GM23338 (cell line): ENCODE results near the gene VPS37C. TPM values are rescaled to one million over a fixed set of nuclear protein-coding genes. Genes with fewer than 3 reads are reported as not detected.

Experiments
- ATAC-seq: fragments of 200-7000 bp; cut with Tn5 transposase; 3 replicates; pipeline ENCODE4 v1.9.1; 2020
- DNase-seq: peaks from one replicate; pipeline ENCODE4 v3.0.0-alpha.2; 2015; ENCODE audit warnings: low spot score
- H2AFZ ChIP-seq: fragments of 200-600 bp; sonication (generic); 2 replicates; pipeline ENCODE4 v1.8.0; 2016; ENCODE audit warnings: antibody characterized with exemption, mild to moderate bottlenecking, moderate library complexity
- H3F3A ChIP-seq: fragments of 200-600 bp; sonication (generic); replicated peaks from 2 replicates; pipeline ENCODE4 v1.8.0; 2017; ENCODE audit warnings: antibody characterized with exemption, mixed run types, low read depth
- H3K27ac ChIP-seq: fragments of 200-600 bp; sonication (generic); 2 replicates; pipeline ENCODE4 v1.6.1; 2016; ENCODE audit warnings: low read depth
- H3K27me3 ChIP-seq: fragments of 200-600 bp; sonication (generic); 2 replicates; pipeline ENCODE4 v1.8.0; 2016; ENCODE audit warnings: mild to moderate bottlenecking, mixed run types, moderate library complexity; ENCODE audit not compliant: insufficient read depth
- H3K36me3 ChIP-seq: fragments of 200-600 bp; sonication (generic); 2 replicates; pipeline ENCODE4 v1.8.0; 2016; ENCODE audit warnings: mild to moderate bottlenecking; ENCODE audit not compliant: insufficient read depth
- H3K4me1 ChIP-seq: fragments of 200-600 bp; sonication (generic); 2 replicates; pipeline ENCODE4 v1.8.0; 2016; ENCODE audit warnings: mild to moderate bottlenecking, moderate library complexity; ENCODE audit not compliant: insufficient read depth
- H3K4me2 ChIP-seq: fragments of 200-600 bp; sonication (generic); 2 replicates; pipeline ENCODE4 v1.7.1; 2017; ENCODE audit warnings: mixed run types
- H3K4me3 ChIP-seq: fragments of 200-600 bp; sonication (generic); 2 replicates; pipeline ENCODE4 v1.6.1; 2016; ENCODE audit warnings: mixed run types
- H3K79me2 ChIP-seq: fragments of 200-600 bp; sonication (generic); replicated peaks from 2 replicates; pipeline ENCODE4 v1.8.0; 2017; ENCODE audit warnings: mild to moderate bottlenecking; ENCODE audit not compliant: insufficient read depth
- H3K9me2 ChIP-seq: fragments of 200-600 bp; sonication (generic); 2 replicates; pipeline ENCODE4 v1.8.0; 2017; ENCODE audit not compliant: insufficient read depth
- H4K20me1 ChIP-seq: fragments of 200-600 bp; sonication (generic); replicated peaks from 2 replicates; pipeline ENCODE4 v1.8.0; 2017; ENCODE audit warnings: mild to moderate bottlenecking; ENCODE audit not compliant: insufficient read depth
- H3K27ac Mint-ChIP-seq: 2 replicates; pipeline ENCODE4 v1.8.0; 2020; ENCODE audit warnings: inconsistent platforms, mild to moderate bottlenecking, moderate library complexity, mixed read lengths
- H3K27me3 Mint-ChIP-seq: 3 replicates; pipeline ENCODE4 v1.8.0; 2022; ENCODE audit warnings: low read depth, mild to moderate bottlenecking, moderate library complexity, mixed read lengths, inconsistent platforms; ENCODE audit not compliant: insufficient read depth, poor library complexity
- H3K36me3 Mint-ChIP-seq: 3 replicates; pipeline ENCODE4 v1.8.0; 2021; ENCODE audit warnings: low read depth, mild to moderate bottlenecking, inconsistent platforms, moderate library complexity, mixed read lengths
- H3K4me1 Mint-ChIP-seq: 3 replicates; pipeline ENCODE4 v1.8.0; 2020; ENCODE audit warnings: mild to moderate bottlenecking, inconsistent platforms, mixed read lengths
- H3K4me3 Mint-ChIP-seq: 3 replicates; pipeline ENCODE4 v1.8.0; 2021; ENCODE audit warnings: moderate library complexity, mild to moderate bottlenecking, inconsistent platforms, mixed read lengths
- H3K9me3 Mint-ChIP-seq: 3 replicates; pipeline ENCODE4 v1.8.0; 2020; ENCODE audit warnings: moderate library complexity, mild to moderate bottlenecking, inconsistent platforms, mixed read lengths
- CREB1 ChIP-seq: fragments of 250-450 bp; sonication (Bioruptor Pico); IDR thresholded peaks from 2 replicates; pipeline ENCODE4 v1.5.0; 2020; ENCODE audit warnings: low read depth, mild to moderate bottlenecking, moderate library complexity
- EZH2 ChIP-seq: fragments of 200-600 bp; sonication (generic); IDR thresholded peaks from one replicate; pipeline ENCODE4 v1.8.0; 2017; ENCODE audit warnings: antibody characterized with exemption, mild to moderate bottlenecking, low read depth; ENCODE audit not compliant: unreplicated experiment
- EZH2phosphoT487 ChIP-seq: fragments of 200-600 bp; sonication (generic); IDR thresholded peaks from one replicate; pipeline ENCODE4 v1.8.1; 2018; ENCODE audit warnings: antibody characterized with exemption; ENCODE audit not compliant: unreplicated experiment
- JUNB ChIP-seq: IDR thresholded peaks from one replicate; pipeline ENCODE4 v1.6.1; 2016; ENCODE audit warnings: antibody characterized with exemption; ENCODE audit not compliant: unreplicated experiment
- NANOG ChIP-seq: IDR thresholded peaks from 2 replicates; pipeline ENCODE4 v1.6.1; 2016; ENCODE audit warnings: antibody characterized with exemption, borderline replicate concordance
- POLR2AphosphoS5 ChIP-seq: IDR thresholded peaks from 2 replicates; pipeline ENCODE4 v1.6.1; 2016; ENCODE audit warnings: antibody characterized with exemption, low read depth
- REST ChIP-seq: IDR thresholded peaks from one replicate; pipeline ENCODE4 v1.6.1; 2018; ENCODE audit warnings: antibody characterized with exemption; ENCODE audit not compliant: unreplicated experiment
- STAT1 ChIP-seq: IDR thresholded peaks from one replicate; pipeline ENCODE4 v1.6.1; 2016; ENCODE audit warnings: antibody characterized with exemption; ENCODE audit not compliant: unreplicated experiment
- ZNF114 ChIP-seq: fragments of 250-450 bp; sonication (Bioruptor Pico); IDR thresholded peaks from 2 replicates; pipeline ENCODE4 v1.5.0; 2020; ENCODE audit warnings: mild to moderate bottlenecking, moderate library complexity
- ZNF331 ChIP-seq: fragments of 250-450 bp; sonication (Bioruptor Pico); IDR thresholded peaks from 2 replicates; pipeline ENCODE4 v1.5.0; 2020; ENCODE audit warnings: low read depth, mild to moderate bottlenecking, moderate library complexity
- polyA plus RNA-seq: library from polyadenylated mRNA; unstranded; fragments of >200 nt; fragmentation: Nextera tagmentation; extraction: Ambion mirVana; gene quantifications from 2 replicates; pipeline ENCODE4 v1.2.1, GENCODE V29; 2016
- total RNA-seq: library from RNA; depleted of rRNA; stranded (reverse); fragments of >200 nt; shearing (Covaris generic); gene quantifications from 2 replicates; pipeline ENCODE4 v1.2.3, GENCODE V29; 2014
- TF ChIP-seq, protein P1 (sequence below): IDR thresholded peaks from 2 replicates; pipeline ENCODE4 v1.6.1; 2016; ENCODE audit warnings: antibody characterized with exemption
- TF ChIP-seq, protein P2 (sequence below): fragments of 250-450 bp; sonication (Bioruptor Pico); IDR thresholded peaks from 2 replicates; pipeline ENCODE4 v1.5.0; 2020; ENCODE audit warnings: mild to moderate bottlenecking, moderate library complexity
- TF ChIP-seq, protein P3 (sequence below), 2 experiments: fragments of 200-600 bp in 1 of 2; sonication (generic) in 1 of 2; conservative IDR thresholded peaks; 2 replicates each; pipeline versions ENCODE4 v1.5.1 to v1.6.1; 2016 to 2017; ENCODE audit warnings: antibody characterized with exemption in 2 of 2, low read depth in 2 of 2, mild to moderate bottlenecking in 2 of 2, moderate library complexity in 1 of 2

VPS37C gene
- total and polyA plus RNA-seq, 2 experiments from 2014 or later, result 8.8 to 19.4 TPM

GRCh38 chr11:61134801-61135257, 26.4 kb downstream of the VPS37C start:
- ATAC-seq (no peak), DNase-seq (no peak)
- H3K36me3 ChIP-seq, result no peaks in the 10 kb centered on the region
- H3K27me3 ChIP-seq, result no peaks in the 10 kb centered on the region
- H3K4me3 ChIP-seq, result no peak overlapping the region
- H3K4me2 ChIP-seq, result peak overlapping the region; percentile 26; the same call in 1 of the 2 replicates
- H2AFZ ChIP-seq, result no peak overlapping the region
- Mint-ChIP-seq H3K4me1 (peaks cover 27% of the 10 kb centered on the region), H3K27me3 (peaks cover 7% of the 10 kb centered on the region), H3K4me3 (no peak overlapping the region), H3K9me3 (no peaks in the 10 kb centered on the region), H3K36me3 (peaks cover 14% of the 10 kb centered on the region), H3K27ac (no peak overlapping the region)
- no peak overlapping the region for H3K27ac ChIP-seq
- peaks cover 8% of the 10 kb centered on the region; the same call in 1 of the 2 replicates for H4K20me1 ChIP-seq
- H3K79me2 ChIP-seq, result no peaks in the 10 kb centered on the region; the same call in 1 of the 2 replicates
- H3K9me2 ChIP-seq, result no peaks in the 10 kb centered on the region
- no peak for TF ChIP-seq CREB1 (CRISPR knock-in tag)
- no peak for TF ChIP-seq EZH2
- TF ChIP-seq REST, result no peak
- no peak for TF ChIP-seq STAT1
- no peak for TF ChIP-seq POLR2AphosphoS5
- no peak for TF ChIP-seq ZNF114 (CRISPR knock-in tag)
- TF ChIP-seq ZNF331 (CRISPR knock-in tag), result no peak
- TF ChIP-seq, protein P1, sequence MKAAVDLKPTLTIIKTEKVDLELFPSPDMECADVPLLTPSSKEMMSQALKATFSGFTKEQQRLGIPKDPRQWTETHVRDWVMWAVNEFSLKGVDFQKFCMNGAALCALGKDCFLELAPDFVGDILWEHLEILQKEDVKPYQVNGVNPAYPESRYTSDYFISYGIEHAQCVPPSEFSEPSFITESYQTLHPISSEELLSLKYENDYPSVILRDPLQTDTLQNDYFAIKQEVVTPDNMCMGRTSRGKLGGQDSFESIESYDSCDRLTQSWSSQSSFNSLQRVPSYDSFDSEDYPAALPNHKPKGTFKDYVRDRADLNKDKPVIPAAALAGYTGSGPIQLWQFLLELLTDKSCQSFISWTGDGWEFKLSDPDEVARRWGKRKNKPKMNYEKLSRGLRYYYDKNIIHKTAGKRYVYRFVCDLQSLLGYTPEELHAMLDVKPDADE, result no peak
- TF ChIP-seq, protein P2, sequence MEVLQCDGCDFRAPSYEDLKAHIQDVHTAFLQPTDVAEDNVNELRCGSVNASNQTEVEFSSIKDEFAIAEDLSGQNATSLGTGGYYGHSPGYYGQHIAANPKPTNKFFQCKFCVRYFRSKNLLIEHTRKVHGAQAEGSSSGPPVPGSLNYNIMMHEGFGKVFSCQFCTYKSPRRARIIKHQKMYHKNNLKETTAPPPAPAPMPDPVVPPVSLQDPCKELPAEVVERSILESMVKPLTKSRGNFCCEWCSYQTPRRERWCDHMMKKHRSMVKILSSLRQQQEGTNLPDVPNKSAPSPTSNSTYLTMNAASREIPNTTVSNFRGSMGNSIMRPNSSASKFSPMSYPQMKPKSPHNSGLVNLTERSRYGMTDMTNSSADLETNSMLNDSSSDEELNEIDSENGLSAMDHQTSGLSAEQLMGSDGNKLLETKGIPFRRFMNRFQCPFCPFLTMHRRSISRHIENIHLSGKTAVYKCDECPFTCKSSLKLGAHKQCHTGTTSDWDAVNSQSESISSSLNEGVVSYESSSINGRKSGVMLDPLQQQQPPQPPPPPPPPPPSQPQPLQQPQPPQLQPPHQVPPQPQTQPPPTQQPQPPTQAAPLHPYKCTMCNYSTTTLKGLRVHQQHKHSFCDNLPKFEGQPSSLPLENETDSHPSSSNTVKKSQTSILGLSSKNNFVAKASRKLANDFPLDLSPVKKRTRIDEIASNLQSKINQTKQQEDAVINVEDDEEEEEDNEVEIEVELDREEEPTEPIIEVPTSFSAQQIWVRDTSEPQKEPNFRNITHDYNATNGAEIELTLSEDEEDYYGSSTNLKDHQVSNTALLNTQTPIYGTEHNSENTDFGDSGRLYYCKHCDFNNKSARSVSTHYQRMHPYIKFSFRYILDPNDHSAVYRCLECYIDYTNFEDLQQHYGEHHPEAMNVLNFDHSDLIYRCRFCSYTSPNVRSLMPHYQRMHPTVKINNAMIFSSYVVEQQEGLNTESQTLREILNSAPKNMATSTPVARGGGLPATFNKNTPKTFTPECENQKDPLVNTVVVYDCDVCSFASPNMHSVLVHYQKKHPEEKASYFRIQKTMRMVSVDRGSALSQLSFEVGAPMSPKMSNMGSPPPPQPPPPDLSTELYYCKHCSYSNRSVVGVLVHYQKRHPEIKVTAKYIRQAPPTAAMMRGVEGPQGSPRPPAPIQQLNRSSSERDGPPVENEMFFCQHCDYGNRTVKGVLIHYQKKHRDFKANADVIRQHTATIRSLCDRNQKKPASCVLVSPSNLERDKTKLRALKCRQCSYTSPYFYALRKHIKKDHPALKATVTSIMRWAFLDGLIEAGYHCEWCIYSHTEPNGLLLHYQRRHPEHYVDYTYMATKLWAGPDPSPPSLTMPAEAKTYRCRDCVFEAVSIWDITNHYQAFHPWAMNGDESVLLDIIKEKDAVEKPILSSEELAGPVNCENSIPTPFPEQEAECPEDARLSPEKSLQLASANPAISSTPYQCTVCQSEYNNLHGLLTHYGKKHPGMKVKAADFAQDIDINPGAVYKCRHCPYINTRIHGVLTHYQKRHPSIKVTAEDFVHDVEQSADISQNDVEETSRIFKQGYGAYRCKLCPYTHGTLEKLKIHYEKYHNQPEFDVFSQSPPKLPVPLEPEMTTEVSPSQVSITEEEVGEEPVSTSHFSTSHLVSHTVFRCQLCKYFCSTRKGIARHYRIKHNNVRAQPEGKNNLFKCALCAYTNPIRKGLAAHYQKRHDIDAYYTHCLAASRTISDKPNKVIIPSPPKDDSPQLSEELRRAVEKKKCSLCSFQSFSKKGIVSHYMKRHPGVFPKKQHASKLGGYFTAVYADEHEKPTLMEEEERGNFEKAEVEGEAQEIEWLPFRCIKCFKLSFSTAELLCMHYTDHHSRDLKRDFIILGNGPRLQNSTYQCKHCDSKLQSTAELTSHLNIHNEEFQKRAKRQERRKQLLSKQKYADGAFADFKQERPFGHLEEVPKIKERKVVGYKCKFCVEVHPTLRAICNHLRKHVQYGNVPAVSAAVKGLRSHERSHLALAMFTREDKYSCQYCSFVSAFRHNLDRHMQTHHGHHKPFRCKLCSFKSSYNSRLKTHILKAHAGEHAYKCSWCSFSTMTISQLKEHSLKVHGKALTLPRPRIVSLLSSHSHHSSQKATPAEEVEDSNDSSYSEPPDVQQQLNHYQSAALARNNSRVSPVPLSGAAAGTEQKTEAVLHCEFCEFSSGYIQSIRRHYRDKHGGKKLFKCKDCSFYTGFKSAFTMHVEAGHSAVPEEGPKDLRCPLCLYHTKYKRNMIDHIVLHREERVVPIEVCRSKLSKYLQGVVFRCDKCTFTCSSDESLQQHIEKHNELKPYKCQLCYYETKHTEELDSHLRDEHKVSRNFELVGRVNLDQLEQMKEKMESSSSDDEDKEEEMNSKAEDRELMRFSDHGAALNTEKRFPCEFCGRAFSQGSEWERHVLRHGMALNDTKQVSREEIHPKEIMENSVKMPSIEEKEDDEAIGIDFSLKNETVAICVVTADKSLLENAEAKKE, result no peak
- TF ChIP-seq JUNB, result no peak
- no peak for TF ChIP-seq EZH2phosphoT487
- TF ChIP-seq, protein P3, sequence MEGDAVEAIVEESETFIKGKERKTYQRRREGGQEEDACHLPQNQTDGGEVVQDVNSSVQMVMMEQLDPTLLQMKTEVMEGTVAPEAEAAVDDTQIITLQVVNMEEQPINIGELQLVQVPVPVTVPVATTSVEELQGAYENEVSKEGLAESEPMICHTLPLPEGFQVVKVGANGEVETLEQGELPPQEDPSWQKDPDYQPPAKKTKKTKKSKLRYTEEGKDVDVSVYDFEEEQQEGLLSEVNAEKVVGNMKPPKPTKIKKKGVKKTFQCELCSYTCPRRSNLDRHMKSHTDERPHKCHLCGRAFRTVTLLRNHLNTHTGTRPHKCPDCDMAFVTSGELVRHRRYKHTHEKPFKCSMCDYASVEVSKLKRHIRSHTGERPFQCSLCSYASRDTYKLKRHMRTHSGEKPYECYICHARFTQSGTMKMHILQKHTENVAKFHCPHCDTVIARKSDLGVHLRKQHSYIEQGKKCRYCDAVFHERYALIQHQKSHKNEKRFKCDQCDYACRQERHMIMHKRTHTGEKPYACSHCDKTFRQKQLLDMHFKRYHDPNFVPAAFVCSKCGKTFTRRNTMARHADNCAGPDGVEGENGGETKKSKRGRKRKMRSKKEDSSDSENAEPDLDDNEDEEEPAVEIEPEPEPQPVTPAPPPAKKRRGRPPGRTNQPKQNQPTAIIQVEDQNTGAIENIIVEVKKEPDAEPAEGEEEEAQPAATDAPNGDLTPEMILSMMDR (conservative IDR thresholded peaks at IDR 0.05; ENCODE audit: low read depth in 2 of 2), result no peak
- TF ChIP-seq NANOG, result no peak
- no peaks in the 10 kb centered on the region for H3F3A ChIP-seq
- peaks cover 7% of the 10 kb centered on the region for H3K4me1 ChIP-seq
